ENCODE data around the gene ELP4.

ELP4 gene

DNA sequence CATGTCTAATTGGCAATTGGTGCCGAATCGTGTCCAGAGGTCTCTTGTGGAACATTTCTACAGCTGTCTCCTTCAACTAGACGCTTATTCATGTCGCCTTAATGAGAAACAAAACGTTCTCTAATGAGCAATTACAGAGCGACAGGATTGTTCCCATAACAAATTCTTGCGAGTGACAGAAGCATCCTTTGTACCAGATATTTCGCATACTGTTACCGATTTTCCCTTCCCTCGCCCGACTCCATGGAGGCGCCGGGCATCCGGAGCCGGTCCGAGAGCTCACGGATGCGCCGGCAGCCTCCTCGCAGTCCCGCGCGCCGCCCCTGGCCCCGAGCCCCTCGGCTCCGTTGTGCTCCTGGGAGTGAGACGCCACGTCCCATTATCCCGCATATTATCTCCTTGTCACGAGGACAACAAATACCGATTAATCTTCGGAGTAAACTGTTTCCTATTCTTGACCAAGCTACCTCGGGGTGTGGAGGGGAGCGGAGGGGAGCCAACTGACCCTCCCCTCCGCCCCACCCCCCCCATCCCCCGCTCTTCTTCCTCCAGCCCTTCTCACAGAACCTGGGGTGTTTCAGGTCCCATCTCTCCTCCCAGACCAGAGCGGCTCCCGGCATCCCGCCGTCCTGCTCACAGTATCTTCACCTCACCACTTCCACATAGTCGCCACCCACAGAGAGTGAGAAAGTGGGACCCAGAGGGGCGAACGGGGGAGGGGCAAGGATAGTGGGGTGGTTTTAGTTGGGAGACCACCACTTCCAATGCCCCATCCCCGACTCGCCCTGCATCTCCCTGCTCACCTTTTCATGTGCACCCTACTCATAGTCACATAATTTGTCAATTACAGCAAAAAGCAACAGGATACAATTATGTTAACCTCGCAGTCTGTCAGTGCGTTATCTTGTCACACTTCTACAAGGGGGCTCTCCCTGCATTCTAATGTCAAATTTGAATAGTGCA lies 290.1 kb downstream of the ELP4 start:
- no peak for DNase-seq (ENCODE audit: low read depth in 2 of 2)

GRCh38 chr11:31800398-31801265 lies 291.1 kb downstream of the ELP4 start:
- no peak for DNase-seq (ENCODE audit: low read depth in 2 of 2)

GRCh38 chr11:31801298-31801702 lies 291.7 kb downstream of the ELP4 start:
- DNase-seq (ENCODE audit: low read depth in 2 of 2): no peak

- no peak for DNase-seq (ENCODE audit: low read depth in 2 of 2)
Observed at GRCh38 chr11:31802000-31802551, 292.5 kb downstream of the ELP4 start.

- DNase-seq (ENCODE audit: low read depth in 2 of 2): no peak
Observed at GRCh38 chr11:31802609-31802989, 293.0 kb downstream of the ELP4 start.

DNA sequence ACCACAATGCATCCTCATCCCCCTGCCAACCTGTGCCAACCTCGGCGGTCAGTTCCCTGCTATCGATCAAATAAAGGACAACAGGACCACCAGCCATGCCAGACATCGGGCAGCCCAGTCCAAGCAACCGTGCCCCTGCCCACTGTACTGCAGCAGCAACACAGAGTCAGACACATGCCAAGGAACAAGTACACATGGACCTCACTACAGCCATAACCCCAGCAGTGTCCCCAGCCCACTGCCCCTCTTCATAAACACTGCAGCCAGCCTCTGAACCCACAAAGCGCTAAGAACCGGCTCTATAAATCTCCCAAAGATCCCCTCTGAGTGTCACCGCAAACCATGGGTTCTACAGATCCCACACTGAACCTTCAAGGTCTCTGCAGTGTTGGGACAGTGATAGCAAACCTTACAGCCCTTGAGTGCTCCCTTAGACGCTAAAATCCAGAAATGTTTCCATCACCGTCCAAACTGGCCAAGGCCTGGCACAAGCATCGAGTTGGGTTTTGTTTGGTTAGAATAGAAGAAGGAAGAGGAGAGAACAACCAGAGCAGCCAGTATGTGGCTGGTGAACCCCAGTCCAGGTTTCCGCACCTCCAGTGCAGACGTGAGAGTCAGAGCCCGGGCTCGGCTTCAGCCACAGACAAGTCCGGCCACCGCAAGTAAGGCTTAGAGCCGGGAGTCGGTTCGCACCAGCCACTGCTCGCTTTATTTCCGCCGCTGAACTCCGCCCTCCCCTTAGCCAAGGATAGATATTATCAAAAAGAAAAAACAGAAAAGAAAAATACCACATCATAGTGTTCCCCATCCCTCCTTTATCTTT lies 293.6 kb downstream of the ELP4 start:
- DNase-seq (ENCODE audit: low read depth in 2 of 2): no peak

DNA sequence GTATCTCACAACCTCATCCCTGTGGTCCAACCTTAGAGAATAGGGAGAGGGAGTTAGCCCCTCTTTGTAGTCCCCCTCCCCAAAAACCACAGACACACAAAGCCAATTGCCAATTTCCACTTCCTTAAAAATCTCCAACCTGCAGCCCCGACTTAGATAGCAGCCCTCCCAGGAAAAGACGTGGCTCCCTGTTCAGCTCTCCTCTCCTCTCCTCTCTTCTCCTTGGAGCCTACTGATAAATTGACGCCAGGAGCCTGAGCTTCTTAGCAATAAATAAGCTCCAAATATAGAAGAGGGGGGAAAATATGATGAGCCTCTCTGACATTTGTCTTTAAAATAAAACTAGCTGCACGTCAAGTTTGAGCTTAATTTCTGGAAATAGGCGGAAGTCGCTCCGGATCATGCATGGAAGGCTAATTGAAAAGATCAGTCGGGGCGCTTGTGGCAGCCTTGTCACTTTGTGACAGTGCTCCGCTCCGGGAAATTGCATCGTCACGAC lies 294.3 kb downstream of the ELP4 start:
- DNase-seq (ENCODE audit: low read depth in 2 of 2): no peak

- DNase-seq (ENCODE audit: low read depth in 2 of 2): no peak
Observed at GRCh38 chr11:31804312-31805036, 294.9 kb downstream of the ELP4 start.

DNA sequence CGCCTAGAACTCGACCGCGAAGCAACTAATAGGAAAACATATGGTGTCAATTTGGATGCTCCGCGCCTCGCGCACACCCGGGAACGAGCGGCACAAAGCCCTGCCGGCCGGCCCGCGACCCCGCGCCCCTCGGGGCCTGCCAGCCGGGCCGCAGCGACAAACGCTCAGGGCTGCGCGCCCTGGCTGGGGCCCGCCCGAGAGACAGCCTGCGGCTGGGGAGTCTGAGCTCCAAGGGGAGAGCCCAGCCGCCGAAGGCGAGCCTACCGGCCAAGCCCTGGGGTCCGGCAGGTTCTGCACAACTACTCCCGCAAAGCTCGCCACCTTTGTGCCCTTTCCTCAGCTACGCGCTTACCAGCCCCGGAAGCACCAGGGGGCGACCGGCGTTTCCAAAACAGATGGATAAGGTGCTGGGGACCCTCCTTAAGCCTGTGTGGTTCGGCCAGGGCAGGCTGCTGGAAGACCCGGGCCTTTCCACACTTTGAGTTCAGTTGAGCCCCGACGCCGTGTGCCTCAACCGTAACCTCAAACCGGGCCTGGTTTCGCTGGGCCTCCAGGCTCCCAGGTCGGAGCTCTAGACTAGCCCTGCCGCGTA lies 295.6 kb downstream of the ELP4 start:
- DNase-seq (ENCODE audit: low read depth in 2 of 2): no peak

- DNase-seq (ENCODE audit: low read depth in 2 of 2): no peak
Observed at GRCh38 chr11:31805629-31806185, 296.1 kb downstream of the ELP4 start.

- DNase-seq (ENCODE audit: low read depth in 2 of 2): no peak
Observed at GRCh38 chr11:31806186-31806927, 296.8 kb downstream of the ELP4 start.

GRCh38 chr11:31806928-31807798 lies 297.6 kb downstream of the ELP4 start:
- no peak for DNase-seq (ENCODE audit: low read depth in 2 of 2)

- no peak for DNase-seq (ENCODE audit: low read depth in 2 of 2)
Observed at GRCh38 chr11:31807799-31808667, 298.5 kb downstream of the ELP4 start.

DNA sequence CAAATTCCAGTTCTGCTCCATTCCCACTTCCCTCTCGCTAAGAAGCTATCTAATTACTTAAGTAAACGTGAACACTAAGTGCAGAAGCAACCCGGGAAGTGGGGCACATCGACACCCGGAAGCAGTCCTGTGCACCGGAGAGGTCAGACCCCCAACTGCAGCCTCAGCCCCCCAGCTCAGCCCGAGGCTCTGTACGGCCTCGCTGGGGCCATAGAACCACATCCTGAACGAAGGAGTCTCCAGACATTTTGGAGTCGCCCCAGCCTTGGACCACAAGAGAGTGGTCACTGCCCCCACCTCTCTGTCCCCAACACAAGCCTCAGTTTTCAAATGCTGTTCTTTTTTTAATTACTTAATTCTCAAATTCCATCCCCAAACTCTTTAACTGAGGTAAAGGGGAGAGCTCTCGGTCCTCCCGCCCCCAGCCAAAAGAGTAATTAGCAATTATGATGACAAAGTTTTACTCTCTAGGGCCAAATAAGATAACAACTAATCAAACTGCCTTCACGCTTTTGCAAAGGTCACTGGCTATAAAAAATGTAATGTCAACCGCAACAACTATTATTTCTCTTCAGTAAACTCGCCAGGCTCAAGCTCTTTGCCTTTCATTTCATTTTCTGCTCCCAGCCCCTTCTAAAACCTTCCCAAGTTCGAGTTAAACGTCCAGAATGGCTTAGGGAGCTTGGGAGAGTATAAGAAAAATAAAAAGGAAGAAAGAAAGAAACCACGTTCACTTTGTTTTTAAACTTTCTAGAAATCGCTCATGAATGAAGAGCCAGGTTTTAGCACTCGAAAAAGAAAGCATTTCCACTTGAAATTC lies 299.4 kb downstream of the ELP4 start:
- DNase-seq (ENCODE audit: low read depth in 2 of 2): no peak

DNA sequence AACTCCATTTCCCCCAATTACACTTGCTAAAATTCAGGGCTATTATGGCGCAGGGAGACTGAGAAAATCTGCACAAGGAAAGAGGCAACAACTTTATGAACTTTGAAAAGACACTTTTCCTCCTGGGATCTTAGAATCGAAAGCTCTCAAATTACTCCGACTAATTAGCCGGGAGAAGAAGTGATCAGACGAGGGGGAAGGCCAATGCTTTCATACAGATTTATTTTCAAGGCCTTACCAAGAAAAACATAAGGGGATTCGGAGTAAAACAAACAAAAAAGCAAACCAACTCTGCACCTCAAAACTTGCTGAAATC lies 299.9 kb downstream of the ELP4 start:
- no peak for DNase-seq (ENCODE audit: low read depth in 2 of 2)
